Inflammatory macrophage treated with lipopolysaccharide for 4 hours (primary cell): ENCODE results near the gene ZRANB2.

Experiments
- DNase-seq: peaks from one replicate; pipeline ENCODE4 v3.0.0-alpha.2; 2020

The ZRANB2 gene

GRCh38 chr1:71080739-71081696, at the start of gene ZRANB2:
ZRANB2 (minus strand) TSS chr1:71081035; CDS start chr1:71080995, 40 bp downstream.
- peak; percentile 97 for DNase-seq

DNA sequence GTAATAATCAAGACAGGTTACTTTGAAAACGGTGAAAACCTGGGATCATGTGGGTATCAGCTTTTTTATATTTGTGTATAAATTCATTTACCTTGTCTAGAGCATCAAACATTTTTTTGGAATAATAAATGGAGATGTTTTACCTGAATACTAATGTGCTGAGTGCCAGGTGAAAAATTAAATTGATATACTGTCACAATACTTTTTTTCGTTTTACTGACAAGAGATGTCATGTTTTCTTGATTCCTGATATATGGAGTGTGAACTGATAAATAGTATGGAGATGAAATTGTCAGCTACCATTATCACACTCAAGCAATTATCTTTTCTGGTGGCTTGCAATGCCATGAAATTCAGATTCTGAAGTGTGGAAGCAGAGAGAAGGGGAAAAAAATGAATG, 47.2 kb upstream of the ZRANB2 start:
- DNase-seq, result no peak

DNA sequence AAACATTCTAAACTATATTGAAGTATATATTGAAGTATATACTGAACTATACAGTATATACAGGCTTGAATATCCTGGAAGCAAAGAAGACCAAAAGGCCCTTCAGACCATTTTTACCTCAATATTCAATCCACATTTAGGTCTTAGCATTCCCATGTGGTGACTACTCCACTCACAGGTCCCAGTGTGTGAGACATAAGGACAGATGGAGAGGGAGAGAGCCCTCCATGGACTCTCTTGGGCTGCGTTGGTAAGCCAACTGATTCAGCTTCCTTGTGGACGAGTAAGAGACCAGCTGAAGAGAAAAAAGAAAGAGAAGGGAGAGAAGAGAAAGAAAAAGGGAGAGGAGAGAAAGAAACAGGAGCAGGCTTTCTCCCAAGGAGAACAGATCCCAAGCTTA, 37.3 kb upstream of the ZRANB2 start:
- DNase-seq, result no peak

- DNase-seq, result no peak
Observed at GRCh38 chr1:71116729-71117128, 35.9 kb upstream of the ZRANB2 start.

DNA sequence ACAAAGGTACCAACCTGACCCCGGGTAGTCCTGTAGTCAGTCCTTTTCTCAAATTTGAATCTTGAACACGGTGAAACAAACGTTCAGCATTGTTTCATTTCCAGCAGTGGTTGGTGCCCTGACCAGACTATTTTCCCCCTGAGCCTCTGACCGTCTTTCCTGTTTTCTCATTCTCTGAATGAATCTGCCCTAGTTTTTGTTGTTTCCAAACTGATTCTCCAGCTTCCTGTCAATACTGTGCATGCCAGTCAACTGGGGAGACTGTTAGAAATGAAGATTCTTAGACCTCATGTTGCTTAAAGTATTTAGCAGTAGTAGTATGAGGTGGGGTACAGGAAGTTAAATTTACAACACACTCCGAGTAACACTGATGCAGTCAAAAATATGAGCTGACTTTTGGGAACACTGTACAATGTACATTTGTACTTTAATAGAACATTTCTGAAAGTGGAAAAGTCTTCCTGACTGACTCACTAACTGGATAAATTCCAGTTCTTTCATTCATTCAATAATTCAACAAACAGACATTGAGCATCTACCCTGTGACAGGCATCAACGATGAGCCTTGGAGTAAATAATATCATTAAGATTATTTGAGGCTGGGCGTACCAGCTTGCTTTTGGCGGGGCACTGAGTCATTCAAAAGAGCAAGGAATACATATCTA, 26.0 kb upstream of the ZRANB2 start:
- no peak for DNase-seq

DNA sequence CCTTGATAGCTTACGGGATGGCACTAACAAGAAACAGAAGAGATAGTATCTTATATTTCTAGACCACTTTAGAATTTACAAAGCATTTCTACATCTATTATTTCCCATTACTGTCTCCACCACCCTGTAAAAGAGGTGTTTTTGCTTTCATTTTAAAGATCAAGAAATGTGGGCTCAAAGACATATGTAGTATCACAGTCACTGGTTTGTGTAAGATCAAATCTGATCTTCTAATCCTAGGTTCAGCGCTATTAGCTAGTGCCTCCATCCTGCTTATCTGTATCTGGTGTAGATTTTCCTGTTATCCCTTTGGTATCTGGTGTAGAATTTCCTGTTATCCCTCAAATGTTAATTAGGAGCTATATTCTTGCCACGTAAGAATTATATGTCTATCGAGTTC, 23.6 kb upstream of the ZRANB2 start:
- DNase-seq, result no peak

DNA sequence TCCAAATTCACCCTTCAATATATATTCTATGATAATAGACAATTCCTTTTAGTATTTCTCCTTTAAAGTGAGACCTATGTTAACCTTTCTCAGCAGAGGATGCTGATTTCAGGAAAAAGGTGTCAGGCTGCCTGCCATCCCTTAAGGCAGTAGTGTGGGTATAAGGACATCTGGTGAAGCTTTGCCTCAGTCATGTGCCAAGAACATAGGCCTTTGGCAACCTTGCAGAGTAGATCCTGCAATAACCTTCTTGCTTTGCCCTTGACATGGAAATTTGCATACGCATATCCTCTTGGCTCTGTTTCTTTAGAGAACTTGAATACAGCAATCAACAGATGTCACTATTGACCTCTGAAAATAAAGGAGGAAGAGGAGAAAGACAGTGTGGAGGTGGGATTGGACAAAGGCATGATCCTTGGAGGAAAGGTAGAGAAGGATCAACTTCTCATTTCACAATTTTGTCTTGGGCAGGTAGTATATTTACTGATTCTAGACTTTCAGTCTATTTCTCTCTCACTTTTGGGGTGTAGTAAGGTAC, 21.1 kb upstream of the ZRANB2 start:
- no peak for DNase-seq

GRCh38 chr1:71097428-71097827, 16.6 kb upstream of the ZRANB2 start:
- no peak for DNase-seq

DNA sequence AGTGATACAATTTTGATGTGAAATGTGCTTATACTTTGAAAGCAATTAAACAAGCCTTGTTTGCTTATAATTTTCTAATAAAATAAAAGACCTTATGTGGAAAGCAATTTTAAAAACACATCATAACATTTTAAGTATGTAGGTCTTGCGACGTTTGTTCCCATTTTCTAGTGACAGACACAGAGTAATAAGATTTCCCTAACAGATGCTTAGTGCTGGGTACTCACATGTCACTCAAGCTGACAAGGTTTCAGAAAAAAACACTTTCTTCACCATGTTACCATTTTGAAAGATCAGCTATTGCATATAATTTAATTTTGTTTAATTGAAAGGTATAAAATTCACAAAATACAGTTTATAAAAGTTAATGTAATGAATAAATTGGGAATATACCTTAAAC, 14.1 kb upstream of the ZRANB2 start:
- DNase-seq, result no peak

DNA sequence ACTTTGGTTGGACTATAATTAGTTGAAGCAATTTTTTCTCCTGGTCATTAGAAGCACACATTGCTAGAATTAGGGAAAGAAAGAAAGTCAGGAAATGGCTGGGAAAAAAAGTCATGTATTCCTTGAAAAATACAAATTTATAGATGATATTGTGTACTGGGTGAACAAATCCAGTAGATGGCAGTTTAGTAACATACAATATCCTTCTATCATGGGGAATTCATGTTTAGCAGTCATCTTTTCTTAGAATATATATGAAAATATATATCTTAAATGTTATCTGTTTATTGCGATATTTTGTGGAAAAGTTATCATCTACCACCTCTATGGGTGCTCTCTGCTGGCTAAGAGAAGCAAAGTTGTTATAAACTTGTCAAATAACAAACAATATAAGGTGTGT, 13.1 kb upstream of the ZRANB2 start:
- peak; percentile 1 for DNase-seq

DNA sequence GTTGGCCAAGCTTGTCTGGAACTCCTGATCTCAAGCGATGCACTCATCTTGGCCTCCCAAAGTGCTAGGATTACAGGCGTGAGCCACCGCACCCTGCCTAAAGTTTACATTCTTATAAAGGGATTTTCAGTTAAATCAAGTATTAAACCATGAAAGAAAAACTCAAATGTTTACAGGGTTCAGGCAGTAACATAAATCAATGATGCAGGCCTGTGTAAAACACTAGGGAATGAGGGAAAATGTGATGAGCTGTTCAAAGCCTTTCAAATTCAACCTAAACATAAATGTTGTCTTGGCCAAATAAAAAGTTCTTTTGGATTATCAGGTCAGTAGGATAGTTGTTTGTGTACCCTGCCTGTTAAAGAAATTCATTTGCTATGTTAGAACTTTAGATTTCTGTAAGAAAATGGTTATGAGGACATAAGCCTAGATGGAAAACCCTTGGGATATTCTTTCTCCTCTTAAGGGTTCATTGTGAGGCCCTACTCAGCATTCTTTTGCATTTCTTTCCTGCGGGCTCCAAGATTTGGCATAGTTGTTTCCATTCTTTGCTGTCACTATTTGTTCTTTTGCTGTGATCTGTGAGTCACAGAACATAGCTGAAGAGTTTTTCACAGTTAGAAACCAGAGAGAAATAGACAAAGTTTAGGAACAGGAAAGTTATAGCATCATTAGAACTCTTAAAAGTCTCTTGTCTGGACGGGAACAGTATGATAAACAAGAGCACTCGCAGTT, 8.9 kb upstream of the ZRANB2 start:
- no peak for DNase-seq

DNA sequence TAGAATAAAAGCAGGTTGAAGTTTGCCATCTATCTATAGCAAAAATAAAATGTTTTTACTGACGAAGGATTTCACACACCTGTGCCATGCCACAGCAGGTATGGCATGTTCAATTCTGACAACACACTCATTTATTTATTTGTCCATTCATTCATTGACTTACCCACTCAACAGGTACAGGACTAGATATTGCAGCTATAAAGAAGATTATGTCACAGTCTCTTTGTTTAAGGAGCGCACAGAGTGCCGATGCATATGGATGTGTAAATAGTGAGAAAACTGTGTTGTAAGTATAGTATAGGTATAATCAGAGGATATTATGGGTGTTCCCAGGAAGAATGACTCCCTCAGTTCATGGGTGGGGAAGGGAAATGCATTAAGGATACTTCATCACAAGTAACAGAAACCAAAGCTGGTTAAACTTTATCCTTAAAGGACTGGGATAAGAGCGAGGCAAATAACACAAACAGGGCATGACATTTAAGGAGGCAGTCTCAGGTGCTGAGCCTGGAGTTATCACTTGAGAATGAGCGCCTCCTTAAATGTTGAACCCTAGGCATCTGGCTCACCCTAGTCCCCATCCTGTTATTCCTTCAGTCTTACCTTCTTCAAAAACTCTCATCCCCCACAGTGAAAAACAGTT, 7.9 kb upstream of the ZRANB2 start:
- DNase-seq, result no peak

- no peak for DNase-seq
Observed at GRCh38 chr1:71087713-71088112, 6.9 kb upstream of the ZRANB2 start.

DNA sequence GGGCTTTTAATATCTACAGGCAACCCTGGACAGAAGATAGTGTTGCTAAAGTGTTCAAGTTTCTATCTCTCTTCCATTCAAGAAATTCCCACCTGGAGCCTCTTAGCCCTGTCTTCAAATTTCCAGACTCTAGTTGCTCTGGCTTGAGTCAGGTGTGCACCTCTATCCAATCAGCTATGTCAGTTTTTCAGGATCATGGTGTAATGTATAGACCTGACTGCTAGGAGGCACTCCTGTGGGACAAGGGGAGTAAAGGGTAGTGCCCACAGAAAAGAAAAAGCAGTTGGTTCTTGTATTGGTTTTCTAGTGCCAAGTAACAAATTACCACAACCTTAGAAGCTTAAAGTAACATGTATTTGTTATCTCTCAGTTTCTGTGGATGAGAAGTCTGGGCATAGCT, 6.2 kb upstream of the ZRANB2 start:
- no peak for DNase-seq

DNA sequence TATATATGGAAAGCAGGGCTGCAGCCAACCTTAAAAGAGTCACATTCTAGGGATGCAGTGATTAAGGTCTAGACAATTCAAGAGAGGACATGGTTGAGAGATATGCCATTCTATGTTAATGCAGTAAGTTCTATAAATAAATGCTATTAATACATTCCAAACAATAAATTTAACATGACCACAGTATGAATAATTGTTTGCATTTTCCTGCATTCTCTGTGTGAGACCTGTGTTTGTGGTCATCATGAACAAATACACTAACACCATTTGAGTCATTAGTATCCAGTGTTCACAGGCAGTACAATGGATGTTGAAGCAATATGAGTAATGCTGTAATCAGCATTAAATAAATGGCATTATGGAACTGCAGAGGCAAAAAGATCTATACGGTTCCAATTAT, 5.5 kb upstream of the ZRANB2 start:
- no peak for DNase-seq

DNA sequence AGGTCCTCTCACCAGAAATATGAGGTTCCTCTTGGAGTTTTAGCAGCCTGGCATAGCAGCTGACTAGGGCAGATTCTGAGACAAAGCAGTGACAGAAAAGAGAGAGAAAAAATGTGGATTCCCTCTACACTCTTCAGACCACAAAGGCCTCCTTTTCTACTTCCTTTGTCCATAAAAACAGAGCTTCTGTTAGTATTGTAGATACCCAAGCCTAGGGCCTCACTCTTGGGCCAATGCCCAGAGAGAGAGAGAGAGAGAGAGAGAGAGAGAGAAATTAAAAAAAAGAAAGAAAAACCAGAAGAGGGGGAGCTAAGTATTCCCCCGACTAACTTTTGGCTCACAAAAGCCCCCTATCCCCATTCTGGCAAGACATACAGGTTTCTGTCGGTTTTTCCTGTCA, 2.4 kb upstream of the ZRANB2 start:
- no peak for DNase-seq

DNA sequence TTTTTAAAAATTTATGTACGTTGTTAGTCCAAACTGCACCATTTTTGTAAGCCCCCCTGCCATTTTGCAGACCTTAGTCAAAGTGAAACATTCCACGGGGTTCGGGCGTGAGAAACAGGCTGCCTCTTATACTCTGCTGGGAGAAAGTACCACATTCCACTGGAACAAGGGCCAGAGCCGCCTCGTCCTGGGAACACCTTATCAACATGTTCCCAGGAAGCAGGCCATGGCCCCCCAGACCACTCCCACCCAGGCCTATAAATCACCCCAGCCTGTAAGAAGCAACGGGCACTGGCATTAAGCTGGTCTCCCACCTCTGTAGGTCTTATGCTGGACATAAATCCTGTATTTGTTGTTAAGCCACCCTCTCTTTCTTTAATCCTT, 854 bp upstream of the ZRANB2 start:
- no peak for DNase-seq

DNA sequence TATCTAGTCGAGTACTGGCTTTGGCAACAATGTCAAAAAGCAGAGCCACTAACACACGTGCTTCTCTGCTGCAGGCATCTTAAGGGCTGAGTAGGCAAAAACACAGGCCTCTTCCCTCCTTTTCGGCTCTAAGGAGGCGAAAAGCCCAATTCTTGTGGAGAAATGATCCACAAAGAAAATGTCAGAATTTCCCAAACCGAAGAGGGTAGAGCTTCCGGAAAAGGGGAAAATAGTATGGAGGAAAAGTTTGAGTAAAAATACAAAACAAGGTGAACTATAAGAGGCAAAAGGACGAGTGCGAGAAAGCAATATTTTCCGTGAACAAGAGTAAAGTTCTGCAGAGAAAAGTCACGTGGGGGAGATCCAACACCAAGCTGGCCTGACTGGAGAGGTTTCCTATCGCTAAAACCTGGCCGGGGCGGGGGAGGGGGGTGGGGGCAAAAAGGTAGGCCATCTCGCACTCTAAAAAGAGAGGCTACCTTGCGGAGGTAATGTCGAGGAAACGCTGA, 551 bp downstream of the ZRANB2 start:
- peak; percentile 36 for DNase-seq

DNA sequence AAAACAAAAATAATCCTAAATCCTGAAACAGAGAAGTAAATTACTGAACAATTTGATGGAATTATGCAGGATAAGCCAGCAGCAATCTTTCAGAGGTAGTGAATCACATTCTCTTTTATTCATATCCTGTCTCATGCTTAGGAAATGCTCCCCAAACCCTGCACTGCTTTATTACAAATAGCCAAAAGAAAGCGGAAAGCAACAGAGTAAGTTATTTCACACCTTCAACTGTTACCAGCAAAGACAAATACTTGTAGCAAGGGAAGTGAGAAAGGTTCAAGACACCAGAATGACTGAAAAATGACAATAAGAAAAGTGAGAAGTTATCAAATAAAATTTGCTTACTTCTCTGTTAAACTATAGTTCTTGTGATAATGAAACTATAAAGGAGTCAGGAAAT, 6.2 kb downstream of the ZRANB2 start:
- no peak for DNase-seq

DNA sequence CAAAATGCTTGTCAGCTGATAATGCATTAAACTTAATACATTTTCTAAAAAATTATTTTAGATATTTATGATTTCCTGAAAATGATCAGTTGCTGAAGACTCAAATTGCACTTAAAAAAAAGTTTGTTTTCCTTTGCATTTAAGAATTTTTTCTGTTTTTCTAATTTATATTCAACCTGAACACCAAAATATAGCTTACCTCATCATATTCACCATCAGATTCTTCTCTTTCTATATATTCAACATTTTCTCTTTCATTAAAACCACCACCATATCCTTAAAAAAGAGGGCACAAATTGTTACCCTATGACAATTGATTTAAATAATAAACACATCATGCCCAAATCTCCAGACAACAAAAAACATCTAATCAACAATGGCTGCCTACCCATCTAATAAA, 8.6 kb downstream of the ZRANB2 start:
- DNase-seq, result no peak

- DNase-seq, result no peak
Observed at GRCh38 chr1:71071720-71072119, 9.1 kb downstream of the ZRANB2 start.
